ENCODE results near the gene NF2.

Gene NF2

DNA sequence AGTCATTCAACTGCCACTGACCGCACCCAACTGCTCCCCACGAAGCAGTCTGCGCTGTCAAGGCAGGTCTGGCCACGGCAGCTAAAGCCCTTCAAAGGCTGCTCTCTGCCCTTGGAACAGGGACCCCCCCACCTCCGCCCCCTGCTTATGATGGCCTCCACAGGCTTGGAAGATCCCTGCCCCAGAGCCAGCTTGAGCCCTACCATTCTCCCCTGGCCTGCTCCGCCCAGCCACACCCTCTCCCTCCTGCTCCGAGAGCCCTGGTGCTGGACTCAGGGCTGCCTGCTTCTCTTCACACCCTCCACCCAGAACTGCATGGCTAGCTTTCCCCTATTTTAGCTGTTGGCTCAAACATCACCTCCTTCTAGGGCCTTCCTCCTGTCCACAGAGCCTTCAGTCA is 144.4 kb downstream of the NF2 start:
- H3K9me3 ChIP-seq, result no peaks in the 10 kb centered on the region; the same call in 1 of the 2 replicates
- no peak for TF ChIP-seq CTCF (IDR thresholded peaks at IDR 0.05; ENCODE audit: low read depth, low read length)
- DNase-seq, result no peak
- H3K4me3 ChIP-seq (ENCODE audit: low read depth, low read length), result no peak overlapping the region
- no peaks in the 10 kb centered on the region for H3K4me1 ChIP-seq
- H3K27me3 ChIP-seq, result no peaks in the 10 kb centered on the region
- peaks cover 4% of the 10 kb centered on the region; the same call in 1 of the 2 replicates for H3K36me3 ChIP-seq

Data from BE2C (cell line).